ENCODE data around the gene LYST.

The LYST gene

GRCh38 chr1:235745503-235746136 is 121.1 kb downstream of the LYST start:
- Histone ChIP-seq H3K9me3 (ENCODE audit: low read depth, low read length) (no peaks in the 10 kb centered on the region), H3K36me3 (ENCODE audit: insufficient read depth, low read length) (no peaks in the 10 kb centered on the region), H3K27ac (no peak overlapping the region), H3K9ac (ENCODE audit: insufficient read length) (no peak overlapping the region), H3K4me3 (no peak overlapping the region)
- TF ChIP-seq FOXP2 (optimal IDR thresholded peaks at IDR 0.05; ENCODE audit: control extremely low read depth, extremely low read length, insufficient read depth) (no peak), EZH2 (IDR thresholded peaks at IDR 0.05) (no peak), POLR2AphosphoS5 (IDR thresholded peaks at IDR 0.05; ENCODE audit: borderline replicate concordance, low read depth, low read length) (no peak)
- DNase-seq (ENCODE audit: low read depth, low spot score) = no peak

GRCh38 chr1:235742914-235743599 is 123.6 kb downstream of the LYST start:
- no peak overlapping the region for H3K4me3 ChIP-seq
- no peak for DNase-seq (ENCODE audit: low read depth, low spot score)
- no peaks in the 10 kb centered on the region for H3K36me3 ChIP-seq (ENCODE audit: insufficient read depth, low read length)
- H3K9ac ChIP-seq (ENCODE audit: insufficient read length) = no peak overlapping the region
- H3K9me3 ChIP-seq (ENCODE audit: low read depth, low read length) = no peaks in the 10 kb centered on the region
- TF ChIP-seq POLR2AphosphoS5 (IDR thresholded peaks at IDR 0.05; ENCODE audit: borderline replicate concordance, low read depth, low read length) = no peak
- no peak for TF ChIP-seq EZH2 (IDR thresholded peaks at IDR 0.05)
- no peak for TF ChIP-seq FOXP2 (optimal IDR thresholded peaks at IDR 0.05; ENCODE audit: control extremely low read depth, extremely low read length, insufficient read depth)
- no peak overlapping the region for H3K27ac ChIP-seq

GRCh38 chr1:235741294-235741693 is 125.4 kb downstream of the LYST start:
- H3K9me3 ChIP-seq (ENCODE audit: low read depth, low read length) = no peaks in the 10 kb centered on the region
- H3K27ac ChIP-seq = no peak overlapping the region
- H3K36me3 ChIP-seq (ENCODE audit: insufficient read depth, low read length) = no peaks in the 10 kb centered on the region
- no peak overlapping the region for H3K4me3 ChIP-seq
- DNase-seq (ENCODE audit: low read depth, low spot score) = no peak
- H3K9ac ChIP-seq (ENCODE audit: insufficient read length) = no peak overlapping the region
- no peak for TF ChIP-seq POLR2AphosphoS5 (IDR thresholded peaks at IDR 0.05; ENCODE audit: borderline replicate concordance, low read depth, low read length)
- no peak for TF ChIP-seq FOXP2 (optimal IDR thresholded peaks at IDR 0.05; ENCODE audit: control extremely low read depth, extremely low read length, insufficient read depth)
- no peak for TF ChIP-seq EZH2 (IDR thresholded peaks at IDR 0.05)

- Histone ChIP-seq H3K4me3 (no peak overlapping the region), H3K36me3 (ENCODE audit: insufficient read depth, low read length) (no peaks in the 10 kb centered on the region), H3K27ac (no peak overlapping the region), H3K9ac (ENCODE audit: insufficient read length) (no peak overlapping the region), H3K9me3 (ENCODE audit: low read depth, low read length) (no peaks in the 10 kb centered on the region)
- TF ChIP-seq FOXP2 (optimal IDR thresholded peaks at IDR 0.05; ENCODE audit: control extremely low read depth, extremely low read length, insufficient read depth) (no peak), EZH2 (IDR thresholded peaks at IDR 0.05) (no peak), POLR2AphosphoS5 (IDR thresholded peaks at IDR 0.05; ENCODE audit: borderline replicate concordance, low read depth, low read length) (no peak)
- no peak for DNase-seq (ENCODE audit: low read depth, low spot score)
These were observed 127.1 kb downstream of the LYST start for GRCh38 chr1:235739631-235740030.

GRCh38 chr1:235739124-235739523 is 127.6 kb downstream of the LYST start:
- Histone ChIP-seq H3K36me3 (ENCODE audit: insufficient read depth, low read length) (no peaks in the 10 kb centered on the region), H3K4me3 (no peak overlapping the region), H3K27ac (no peak overlapping the region), H3K9ac (ENCODE audit: insufficient read length) (no peak overlapping the region), H3K9me3 (ENCODE audit: low read depth, low read length) (no peaks in the 10 kb centered on the region)
- TF ChIP-seq FOXP2 (optimal IDR thresholded peaks at IDR 0.05; ENCODE audit: control extremely low read depth, extremely low read length, insufficient read depth) (no peak), POLR2AphosphoS5 (IDR thresholded peaks at IDR 0.05; ENCODE audit: borderline replicate concordance, low read depth, low read length) (no peak), EZH2 (IDR thresholded peaks at IDR 0.05) (no peak)
- DNase-seq (ENCODE audit: low read depth, low spot score) = no peak

- no peak overlapping the region for H3K4me3 ChIP-seq
- H3K27ac ChIP-seq = no peak overlapping the region
- H3K9ac ChIP-seq (ENCODE audit: insufficient read length) = no peak overlapping the region
- no peaks in the 10 kb centered on the region for H3K9me3 ChIP-seq (ENCODE audit: low read depth, low read length)
- no peak for DNase-seq (ENCODE audit: low read depth, low spot score)
- TF ChIP-seq POLR2AphosphoS5 (IDR thresholded peaks at IDR 0.05; ENCODE audit: borderline replicate concordance, low read depth, low read length) (no peak), EZH2 (IDR thresholded peaks at IDR 0.05) (no peak), FOXP2 (optimal IDR thresholded peaks at IDR 0.05; ENCODE audit: control extremely low read depth, extremely low read length, insufficient read depth) (no peak)
- H3K36me3 ChIP-seq (ENCODE audit: insufficient read depth, low read length) = no peaks in the 10 kb centered on the region
These were observed 129.0 kb downstream of the LYST start for GRCh38 chr1:235737751-235738150.

- Histone ChIP-seq H3K36me3 (ENCODE audit: insufficient read depth, low read length) (no peaks in the 10 kb centered on the region), H3K9ac (ENCODE audit: insufficient read length) (no peak overlapping the region), H3K4me3 (no peak overlapping the region), H3K27ac (no peak overlapping the region), H3K9me3 (ENCODE audit: low read depth, low read length) (no peaks in the 10 kb centered on the region)
- no peak for DNase-seq (ENCODE audit: low read depth, low spot score)
- TF ChIP-seq FOXP2 (optimal IDR thresholded peaks at IDR 0.05; ENCODE audit: control extremely low read depth, extremely low read length, insufficient read depth) (no peak), EZH2 (IDR thresholded peaks at IDR 0.05) (no peak), POLR2AphosphoS5 (IDR thresholded peaks at IDR 0.05; ENCODE audit: borderline replicate concordance, low read depth, low read length) (no peak)
These were observed 130.4 kb downstream of the LYST start for GRCh38 chr1:235736263-235736662.

- Histone ChIP-seq H3K9me3 (ENCODE audit: low read depth, low read length) (no peaks in the 10 kb centered on the region), H3K36me3 (ENCODE audit: insufficient read depth, low read length) (no peaks in the 10 kb centered on the region), H3K9ac (ENCODE audit: insufficient read length) (no peak overlapping the region), H3K27ac (no peak overlapping the region), H3K4me3 (no peak overlapping the region)
- DNase-seq (ENCODE audit: low read depth, low spot score) = no peak
- TF ChIP-seq POLR2AphosphoS5 (IDR thresholded peaks at IDR 0.05; ENCODE audit: borderline replicate concordance, low read depth, low read length) (no peak), EZH2 (IDR thresholded peaks at IDR 0.05) (no peak), FOXP2 (optimal IDR thresholded peaks at IDR 0.05; ENCODE audit: control extremely low read depth, extremely low read length, insufficient read depth) (no peak)
These were observed 131.1 kb downstream of the LYST start for GRCh38 chr1:235735621-235736020.

All from SK-N-MC (cell line).